Measurements from ENCODE around the gene SPA17.

- TF ChIP-seq CTCF (IDR thresholded peaks at IDR 0.05; ENCODE audit: control extremely low read depth in 1 of 3, insufficient read depth in 1 of 3, low read depth in 1 of 3, low read length in 3 of 3) = no peak
- no peak for TF ChIP-seq POLR2AphosphoS5 (IDR thresholded peaks at IDR 0.05; ENCODE audit: low read depth, low read length)
- no peak for TF ChIP-seq ATF3 (IDR thresholded peaks at IDR 0.05; ENCODE audit: insufficient read depth, low read depth, low read length)
These were observed 69.3 kb downstream of the SPA17 start for GRCh38 chr11:124743050-124743449.

Data from H1 (cell line).